GM12878 (cell line): ENCODE data around the gene RGR.

ENCODE experiments used
- ATF7 ChIP-seq: fragments of 450-650 bp; IDR thresholded peaks from 2 replicates; pipeline ENCODE4 v1.6.1; 2016; ENCODE audit warnings: low read depth, mild to moderate bottlenecking
- NRF1 ChIP-seq: conservative IDR thresholded peaks from 2 replicates; pipeline ENCODE4 v1.6.1; 2011; ENCODE audit warnings: mild to moderate bottlenecking, low read depth, low read length, improper control_type of control experiment
- STAT1 ChIP-seq: fragments of 450-650 bp; conservative IDR thresholded peaks from 2 replicates; pipeline ENCODE4 v1.6.1; 2014; ENCODE audit warnings: antibody characterized with exemption, mild to moderate bottlenecking

DNA sequence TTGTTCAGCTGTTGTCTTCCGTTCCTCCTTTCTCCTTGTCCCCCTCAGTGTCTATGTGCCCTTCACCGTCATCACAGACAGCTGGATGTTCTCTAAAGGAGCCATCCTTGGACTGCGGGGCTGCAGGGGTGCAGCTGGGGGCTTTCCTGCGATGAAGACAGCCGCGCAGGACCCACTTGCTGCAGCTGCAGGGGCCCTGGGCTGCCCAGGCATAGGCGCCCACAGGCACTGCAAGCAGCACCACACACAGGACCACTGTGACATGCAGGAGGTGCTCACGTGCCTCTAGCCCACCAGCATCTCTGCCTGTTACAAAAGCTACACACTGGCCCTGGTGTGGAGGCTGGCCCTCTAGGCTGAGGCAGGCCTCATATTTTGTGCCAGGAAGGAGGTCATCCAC lies 22.9 kb upstream of the RGR start:
- TF ChIP-seq NRF1 (no peak), STAT1 (no peak), ATF7 (no peak)
